ENCODE measurements around the gene EPHB1. TPM values are rescaled to one million over a fixed set of nuclear protein-coding genes. Genes with fewer than 3 reads are reported as not detected.

Gene EPHB1
- total and polyA plus RNA-seq, 2 of the 13 experiments (the other 11 are each of a cell fraction or from before 2014, with no cell fraction given) = 0.07 to 0.21 TPM

DNA sequence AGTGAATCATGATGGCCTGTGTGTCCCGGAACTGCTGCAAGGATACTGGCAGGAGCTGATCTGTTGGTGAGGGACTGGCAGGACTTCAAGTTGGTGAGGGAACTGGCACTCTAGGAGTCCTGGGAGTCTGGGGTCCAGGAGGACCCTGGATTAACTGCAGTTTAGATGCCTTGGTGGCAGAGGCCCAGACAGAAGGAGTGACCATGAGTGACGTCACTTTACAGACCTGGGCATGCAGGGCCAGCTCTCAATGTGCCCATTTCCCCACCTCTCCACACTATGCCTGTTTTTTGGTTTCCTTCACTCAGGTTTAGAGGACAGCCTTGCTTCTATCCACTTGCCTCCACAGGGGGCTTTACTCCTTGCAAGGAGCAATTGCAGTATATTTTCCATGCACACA, 154.1 kb downstream of the EPHB1 start:
- CTCF ChIA-PET (ENCODE audit: low intra/inter-chr PET ratio, low total read pairs) = no interaction called here
- no peak for FAIRE-seq
- in situ Hi-C loops (cut with HindIII; ENCODE audit: extremely low pct_ligation_motif_present, low pct_unique_long_range_greater_than_20kb) = no loop called here

DNA sequence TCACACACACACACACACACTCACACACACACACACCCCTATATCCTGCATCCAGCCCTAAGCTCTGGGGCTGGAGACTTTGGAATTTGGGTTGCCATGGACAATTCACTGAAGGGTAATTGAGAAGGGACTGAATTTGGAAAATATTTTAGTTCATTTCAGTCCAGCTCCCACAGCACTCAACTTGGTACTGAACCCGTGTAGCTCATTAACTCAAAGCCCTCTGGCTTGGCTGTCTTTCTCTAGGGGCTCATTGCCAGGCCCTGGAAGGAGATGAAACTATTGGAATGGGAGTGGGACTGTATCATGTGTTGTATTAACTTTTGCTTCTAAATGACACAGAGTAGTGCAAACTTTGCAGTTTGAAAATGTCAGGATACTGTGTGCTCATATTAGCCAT, 157.3 kb downstream of the EPHB1 start:
- Histone ChIP-seq H4K20me1 (ENCODE audit: insufficient read depth, low read length) (no peaks in the 10 kb centered on the region), H3K4me2 (ENCODE audit: low read depth, low read length) (no peak overlapping the region), H3K9me3 (ENCODE audit: low read length) (no peaks in the 10 kb centered on the region), H3K4me1 (ENCODE audit: insufficient read depth, low read length) (no peaks in the 10 kb centered on the region), H2AFZ (ENCODE audit: low read length) (no peak overlapping the region), H3K27me3 (ENCODE audit: control insufficient read depth in 1 of 2, insufficient read depth in 2 of 2, low read length in 2 of 2) (no peaks in the 10 kb centered on the region), H3K4me3 (replicated peaks in 1 of 3; ENCODE audit: insufficient read depth in 1 of 3, low read depth in 2 of 3, low read length in 3 of 3) (no peak overlapping the region), H3K27ac (ENCODE audit: extremely low read length, insufficient read depth, low read length) (no peak overlapping the region), H3K36me3 (replicated peaks in 1 of 2; ENCODE audit: control insufficient read depth in 1 of 2, insufficient read depth in 2 of 2, low read length in 2 of 2) (no peaks in the 10 kb centered on the region), H3K9ac (ENCODE audit: insufficient read depth, low read depth, low read length) (no peak overlapping the region), H3K79me2 (ENCODE audit: insufficient read depth, low read length) (no peaks in the 10 kb centered on the region)
- no TSS peak for BruUV-seq (replicated peaks)
- POLR2A ChIA-PET = no interaction called here
- FAIRE-seq = no peak
- no peak for ATAC-seq
- intact Hi-C loops (cut with micrococcal nuclease; ENCODE audit: unreplicated experiment) = no loop called here
- 0% methylated on average over 1 of the region's 1 CpG for WGBS (ENCODE audit: low lambda C conversion rate)
- in situ Hi-C loops (cut with HindIII; ENCODE audit: extremely low pct_ligation_motif_present, low pct_unique_long_range_greater_than_20kb) = no loop called here
- TF ChIP-seq MBNL3 (CRISPR knock-in tag; conservative IDR thresholded peaks at IDR 0.05) = no peak
- CTCF ChIA-PET (ENCODE audit: low intra/inter-chr PET ratio, low total read pairs) = no interaction called here
- no peak for DNase-seq (ENCODE audit: low spot score)

More for the DNA sequence above, 154.1 kb downstream of the EPHB1 start:
- no peaks in the 10 kb centered on the region for H3K9me3 ChIP-seq (ENCODE audit: low read length)
- POLR2A ChIA-PET = no interaction called here
- no peak for ATAC-seq
- TF ChIP-seq CCAR2 (optimal IDR thresholded peaks at IDR 0.05; ENCODE audit: low read depth, low read length) (no peak), ISX (CRISPR knock-in tag; conservative IDR thresholded peaks at IDR 0.05) (no peak), CREB1 (IDR thresholded peaks at IDR 0.05) (peak; percentile 94), CREB1 (CRISPR knock-in tag; IDR thresholded peaks at IDR 0.05) (no peak), ZNF614 (CRISPR knock-in tag; IDR thresholded peaks at IDR 0.05; ENCODE audit: borderline replicate concordance) (no peak), KLF12 (CRISPR knock-in tag; IDR thresholded peaks at IDR 0.05; ENCODE audit: borderline replicate concordance) (no peak), ATF7 (IDR thresholded peaks at IDR 0.05) (peak; percentile 94), ATF7 (CRISPR knock-in tag; IDR thresholded peaks at IDR 0.05) (no peak)
- no peak overlapping the region for H3K27ac ChIP-seq (ENCODE audit: extremely low read length, insufficient read depth, low read length)
- H3K79me2 ChIP-seq (ENCODE audit: insufficient read depth, low read length) = no peaks in the 10 kb centered on the region
- no peaks in the 10 kb centered on the region for H4K20me1 ChIP-seq (ENCODE audit: insufficient read depth, low read length)
- intact Hi-C loops (cut with micrococcal nuclease; ENCODE audit: unreplicated experiment) = no loop called here
- no peak for DNase-seq (ENCODE audit: low spot score)
- no peaks in the 10 kb centered on the region for H3K27me3 ChIP-seq (ENCODE audit: control insufficient read depth in 1 of 2, insufficient read depth in 2 of 2, low read length in 2 of 2)
- H3K36me3 ChIP-seq (replicated peaks in 1 of 2; ENCODE audit: control insufficient read depth in 1 of 2, insufficient read depth in 2 of 2, low read length in 2 of 2) = no peaks in the 10 kb centered on the region
- no peak overlapping the region for H3K4me3 ChIP-seq (replicated peaks in 1 of 3; ENCODE audit: insufficient read depth in 1 of 3, low read depth in 2 of 3, low read length in 3 of 3)
- H3K4me1 ChIP-seq (ENCODE audit: insufficient read depth, low read length) = no peaks in the 10 kb centered on the region
- H3K4me2 ChIP-seq (ENCODE audit: low read depth, low read length) = no peak overlapping the region
- H3K9ac ChIP-seq (ENCODE audit: insufficient read depth, low read depth, low read length) = no peak overlapping the region
- BruUV-seq (replicated peaks) = no TSS peak
- no peak overlapping the region for H2AFZ ChIP-seq (ENCODE audit: low read length)
- WGBS (ENCODE audit: low lambda C conversion rate) = 21% methylated on average over 2 of the region's 2 CpGs
